ENCODE results near the gene OR52E5. TPM values are rescaled to one million over a fixed set of nuclear protein-coding genes. Genes with fewer than 3 reads are reported as not detected.

The OR52E5 gene
- total RNA-seq (2014; rRNA removed; shearing (Covaris generic); ENCODE audit: low replicate concordance) = not detected in 2 replicates

DNA sequence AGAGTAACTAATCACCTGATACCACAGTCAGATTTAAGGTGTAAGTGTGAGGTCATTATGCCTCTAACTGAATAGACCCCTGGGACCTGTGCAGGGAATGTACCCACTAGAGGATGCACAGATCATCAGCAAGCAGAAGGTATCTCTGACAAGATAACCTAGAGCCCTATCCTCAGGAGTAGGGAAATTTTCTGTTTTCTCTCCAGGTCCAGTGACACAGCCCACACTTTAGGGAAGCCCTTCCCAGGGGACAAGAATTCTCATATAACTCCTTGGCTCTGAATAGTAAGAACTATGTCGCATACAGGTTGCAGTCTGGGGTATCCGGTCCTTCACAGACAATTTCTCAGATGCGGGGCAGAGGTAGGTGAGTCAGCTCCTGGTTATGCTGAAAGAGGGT is at the start of gene OR52E5:
OR52E5 (plus strand) TSS at position 301 of the 400 bp plus-strand sequence. CDS start 7,569 bp downstream, outside the sequence.
- no peak for DNase-seq
- Histone ChIP-seq H3K4me3 (no peak within 1 kb of the TSS), H3K27me3 (no peaks in the 10 kb centered on the region; the same call in 1 of the 2 replicates), H3K9me3 (no peaks in the 10 kb centered on the region), H3K36me3 (no peaks in the 10 kb centered on the region)

- no peak for DNase-seq
- Histone ChIP-seq H3K36me3 (no peaks in the 10 kb centered on the region), H3K27me3 (no peaks in the 10 kb centered on the region), H3K4me3 (no peak overlapping the region), H3K9me3 (peaks cover 4% of the 10 kb centered on the region)
These were observed 46.3 kb upstream of the OR52E5 start for GRCh38 chr11:5846701-5847100.

GRCh38 chr11:5847711-5848110 is 45.3 kb upstream of the OR52E5 start:
- no peak overlapping the region for H3K4me3 ChIP-seq
- no peak for DNase-seq

GRCh38 chr11:5851002-5851401 is 42.0 kb upstream of the OR52E5 start:
- no peaks in the 10 kb centered on the region for H3K36me3 ChIP-seq
- H3K9me3 ChIP-seq = peaks cover 10% of the 10 kb centered on the region
- no peak overlapping the region for H3K4me3 ChIP-seq
- DNase-seq = no peak
- H3K27me3 ChIP-seq = no peaks in the 10 kb centered on the region

More at GRCh38 chr11:5847711-5848110, 45.3 kb upstream of the OR52E5 start:
- Histone ChIP-seq H3K27me3 (no peaks in the 10 kb centered on the region), H3K36me3 (no peaks in the 10 kb centered on the region), H3K9me3 (peaks cover 8% of the 10 kb centered on the region)

DNA sequence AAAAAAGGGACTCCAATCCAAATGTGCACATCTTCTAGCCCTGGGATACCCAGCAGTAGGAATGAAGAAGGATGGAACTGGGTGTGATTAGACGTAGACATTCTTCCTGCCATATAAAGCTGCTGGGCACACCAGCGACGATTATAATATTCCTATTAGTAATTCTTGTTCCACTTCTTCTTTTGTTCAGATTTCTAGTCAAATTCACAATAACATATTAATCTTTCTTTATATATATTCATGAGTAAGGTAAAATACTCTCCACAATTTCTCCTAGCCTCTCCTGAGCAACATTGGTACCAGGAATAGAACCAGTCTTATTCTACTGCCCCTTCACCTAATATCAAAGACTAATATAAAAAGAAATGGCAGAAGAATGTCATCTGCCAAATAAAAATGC is 35.4 kb upstream of the OR52E5 start, which contains the start of gene OR52E8:
OR52E8 (minus strand) TSS at position 101 of the 400 bp plus-strand sequence; CDS start at position 101, 0 bp downstream.
- no peaks in the 10 kb centered on the region for H3K36me3 ChIP-seq
- no peak for DNase-seq
- no peak within 1 kb of the TSS for H3K4me3 ChIP-seq

DNA sequence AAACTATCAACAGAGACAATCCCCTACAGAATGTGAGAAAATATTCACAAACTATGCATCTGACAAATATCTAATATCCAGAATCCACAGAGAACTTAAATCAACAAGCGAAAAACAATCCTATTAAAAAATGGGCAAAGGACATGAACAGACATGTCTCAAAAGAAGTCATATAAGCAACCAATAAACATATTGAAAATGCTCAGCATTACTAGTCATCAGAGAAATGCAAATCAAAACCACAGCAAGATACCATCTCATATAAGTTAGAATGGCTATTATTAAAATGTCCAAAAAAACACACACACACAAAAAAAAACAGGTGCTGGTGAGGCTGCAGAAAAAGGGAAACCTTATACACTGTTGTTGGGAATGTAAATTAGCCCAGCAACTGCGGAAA is 27.2 kb upstream of the OR52E5 start:
- Histone ChIP-seq H3K4me3 (no peak overlapping the region), H3K9me3 (no peaks in the 10 kb centered on the region; the same call in 1 of the 2 replicates), H3K27me3 (no peaks in the 10 kb centered on the region), H3K36me3 (no peaks in the 10 kb centered on the region)
- DNase-seq = no peak

More for the DNA sequence above, 35.4 kb upstream of the OR52E5 start, which contains the start of gene OR52E8:
- Histone ChIP-seq H3K9me3 (peaks cover 3% of the 10 kb centered on the region; the same call in 1 of the 2 replicates), H3K27me3 (peaks cover 2% of the 10 kb centered on the region; the same call in 1 of the 2 replicates)

DNA sequence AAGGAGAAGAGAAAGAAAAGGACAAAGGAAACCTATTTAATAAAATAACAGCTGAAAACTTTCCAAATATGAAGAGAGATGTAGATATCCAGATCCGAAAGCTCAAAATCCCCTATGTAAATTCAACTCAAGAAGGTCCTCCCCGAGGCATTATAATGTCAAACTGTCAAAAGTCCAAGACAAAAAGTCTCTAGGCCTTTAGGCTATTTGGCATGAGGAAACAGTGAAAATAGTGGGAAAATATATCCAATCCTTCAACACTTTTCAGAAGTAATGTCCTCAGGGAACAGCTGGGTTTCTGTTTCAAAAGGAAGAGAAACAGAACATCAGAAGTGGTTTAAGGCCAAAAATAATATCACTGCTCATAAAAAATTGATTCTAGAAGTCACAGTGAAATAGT is 14.4 kb upstream of the OR52E5 start:
- no peaks in the 10 kb centered on the region for H3K9me3 ChIP-seq
- H3K4me3 ChIP-seq = no peak overlapping the region
- no peaks in the 10 kb centered on the region for H3K36me3 ChIP-seq
- no peak for DNase-seq
- H3K27me3 ChIP-seq = no peaks in the 10 kb centered on the region

DNA sequence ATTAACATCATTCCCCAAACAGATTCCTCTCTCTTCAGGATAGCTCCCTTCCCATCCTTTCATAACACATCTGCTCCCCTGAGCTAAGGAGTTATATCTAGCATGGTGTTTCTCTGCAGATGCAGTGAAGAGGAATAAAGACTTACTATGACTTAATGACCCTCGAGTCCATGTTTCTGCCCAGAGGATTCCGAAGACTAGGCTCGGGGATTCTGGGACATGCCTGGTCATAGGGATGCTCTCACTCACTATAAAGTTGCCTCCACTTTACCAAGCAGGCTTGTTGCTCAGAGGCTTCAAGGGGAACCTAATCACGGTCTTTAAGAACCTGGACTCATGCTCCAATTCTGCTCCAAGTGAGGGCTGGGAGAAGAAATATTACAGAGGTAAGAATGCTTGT is 12.7 kb upstream of the OR52E5 start, which contains the start of gene OR52E4:
OR52E4 (plus strand) TSS at position 301 of the 400 bp plus-strand sequence. CDS start 3,664 bp downstream, outside the sequence.
- H3K27me3 ChIP-seq = no peaks in the 10 kb centered on the region
- H3K9me3 ChIP-seq = no peaks in the 10 kb centered on the region
- no peak for DNase-seq
- H3K36me3 ChIP-seq = no peaks in the 10 kb centered on the region
- H3K4me3 ChIP-seq = no peak within 1 kb of the TSS

DNA sequence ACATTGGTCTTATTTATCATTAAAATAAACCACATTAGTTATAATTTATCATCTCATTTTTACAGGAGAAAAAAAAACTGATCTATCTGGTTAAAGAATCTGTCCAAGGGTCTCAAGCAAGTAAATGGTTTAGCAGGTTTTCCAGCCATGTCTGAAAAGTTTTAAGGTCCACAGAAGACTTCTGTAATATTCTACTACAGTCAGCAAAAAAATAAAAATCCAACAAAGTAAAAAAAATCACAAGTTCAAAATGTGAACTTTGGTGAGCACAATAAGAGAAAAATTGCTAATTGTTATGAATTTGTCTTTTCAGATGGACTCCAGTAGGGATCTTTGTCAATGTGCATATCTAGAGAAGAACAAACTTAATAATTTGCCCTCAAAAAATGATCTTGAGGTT is 11.3 kb upstream of the OR52E5 start:
- DNase-seq = no peak
- Histone ChIP-seq H3K4me3 (no peak overlapping the region), H3K9me3 (no peaks in the 10 kb centered on the region), H3K27me3 (no peaks in the 10 kb centered on the region), H3K36me3 (no peaks in the 10 kb centered on the region)

DNA sequence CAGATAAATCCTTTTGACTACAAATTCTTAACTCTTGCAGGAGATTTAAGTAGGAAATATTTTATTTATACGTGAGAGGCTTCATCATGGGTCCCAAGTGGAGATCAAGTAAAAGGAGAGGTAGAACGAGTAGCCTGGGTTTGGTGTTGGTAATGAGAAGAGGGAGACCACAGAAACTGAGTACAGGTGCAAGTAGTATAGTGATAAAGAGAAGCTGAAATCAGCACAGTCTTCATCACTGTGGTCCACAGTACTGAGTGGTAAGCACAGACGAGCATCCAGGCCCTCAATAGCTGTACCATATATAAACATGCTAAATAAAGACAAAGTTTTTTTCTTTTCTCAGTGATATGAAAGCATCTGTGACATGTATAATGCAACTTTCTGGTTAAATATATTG is 5.8 kb upstream of the OR52E5 start:
- Histone ChIP-seq H3K36me3 (no peaks in the 10 kb centered on the region), H3K9me3 (no peaks in the 10 kb centered on the region), H3K4me3 (no peak overlapping the region), H3K27me3 (no peaks in the 10 kb centered on the region; the same call in 1 of the 2 replicates)
- no peak for DNase-seq

GRCh38 chr11:5887661-5888060 is 5.3 kb upstream of the OR52E5 start:
- Histone ChIP-seq H3K9me3 (no peaks in the 10 kb centered on the region), H3K4me3 (no peak overlapping the region), H3K27me3 (no peaks in the 10 kb centered on the region; the same call in 1 of the 2 replicates), H3K36me3 (no peaks in the 10 kb centered on the region)
- DNase-seq = no peak

DNA sequence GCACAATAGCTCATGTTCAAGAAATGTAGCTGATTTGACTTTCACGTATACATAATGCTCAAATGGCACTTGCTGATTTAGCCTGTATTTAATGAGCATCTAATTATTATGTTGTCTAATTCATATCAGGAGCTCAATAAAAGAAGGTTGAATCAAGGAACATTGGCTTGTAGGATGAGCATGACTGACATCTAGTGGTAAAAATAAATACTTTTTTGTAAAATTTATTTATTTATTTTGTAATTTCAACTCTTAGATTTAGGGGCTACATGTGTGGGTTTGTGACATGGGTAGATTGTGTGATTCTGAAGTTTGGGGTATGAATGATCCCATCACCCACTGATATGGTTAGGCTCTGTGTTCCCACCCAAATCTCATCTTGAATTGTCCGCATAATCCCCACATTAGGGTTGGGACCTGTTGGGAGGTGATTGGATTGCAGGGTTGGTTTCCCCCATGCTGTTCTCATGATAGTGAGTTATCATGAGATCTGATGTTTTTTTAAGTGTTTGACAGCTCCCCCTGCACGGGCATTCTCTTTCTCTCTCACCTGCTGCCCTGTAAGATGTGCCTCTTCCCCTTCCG is 1.7 kb upstream of the OR52E5 start:
- DNase-seq = no peak
- no peaks in the 10 kb centered on the region for H3K9me3 ChIP-seq
- no peaks in the 10 kb centered on the region for H3K36me3 ChIP-seq
- no peak overlapping the region for H3K4me3 ChIP-seq
- no peaks in the 10 kb centered on the region; the same call in 1 of the 2 replicates for H3K27me3 ChIP-seq

GRCh38 chr11:5899534-5899933 is 6.5 kb downstream of the OR52E5 start:
- no peak for DNase-seq

DNA sequence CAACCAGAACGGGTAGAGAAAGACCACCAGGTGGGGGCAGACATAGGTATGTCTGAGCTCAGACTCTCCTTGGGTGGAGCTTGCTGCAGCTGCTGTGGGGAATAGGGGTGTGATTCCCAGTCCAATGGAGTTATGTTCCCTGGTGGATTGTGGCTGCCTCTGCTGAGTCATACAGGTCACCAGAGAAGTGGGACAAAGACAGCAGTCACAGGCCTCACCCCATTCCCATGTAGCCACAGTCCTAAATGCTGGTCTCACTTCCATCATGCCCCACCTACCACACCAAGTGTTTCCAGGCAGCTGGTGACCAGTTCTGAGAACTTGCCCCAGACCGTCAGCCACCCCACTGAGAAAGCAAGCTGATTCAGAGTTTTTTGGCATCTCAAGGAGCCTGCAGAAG is 17.5 kb downstream of the OR52E5 start:
- H3K27me3 ChIP-seq = no peaks in the 10 kb centered on the region
- no peak overlapping the region for H3K4me3 ChIP-seq
- peak; percentile 41 for DNase-seq
- H3K36me3 ChIP-seq = no peaks in the 10 kb centered on the region
- H3K9me3 ChIP-seq = no peaks in the 10 kb centered on the region

More at GRCh38 chr11:5899534-5899933, 6.5 kb downstream of the OR52E5 start:
- Histone ChIP-seq H3K9me3 (no peaks in the 10 kb centered on the region), H3K27me3 (no peaks in the 10 kb centered on the region), H3K36me3 (no peaks in the 10 kb centered on the region), H3K4me3 (no peak overlapping the region)

DNA sequence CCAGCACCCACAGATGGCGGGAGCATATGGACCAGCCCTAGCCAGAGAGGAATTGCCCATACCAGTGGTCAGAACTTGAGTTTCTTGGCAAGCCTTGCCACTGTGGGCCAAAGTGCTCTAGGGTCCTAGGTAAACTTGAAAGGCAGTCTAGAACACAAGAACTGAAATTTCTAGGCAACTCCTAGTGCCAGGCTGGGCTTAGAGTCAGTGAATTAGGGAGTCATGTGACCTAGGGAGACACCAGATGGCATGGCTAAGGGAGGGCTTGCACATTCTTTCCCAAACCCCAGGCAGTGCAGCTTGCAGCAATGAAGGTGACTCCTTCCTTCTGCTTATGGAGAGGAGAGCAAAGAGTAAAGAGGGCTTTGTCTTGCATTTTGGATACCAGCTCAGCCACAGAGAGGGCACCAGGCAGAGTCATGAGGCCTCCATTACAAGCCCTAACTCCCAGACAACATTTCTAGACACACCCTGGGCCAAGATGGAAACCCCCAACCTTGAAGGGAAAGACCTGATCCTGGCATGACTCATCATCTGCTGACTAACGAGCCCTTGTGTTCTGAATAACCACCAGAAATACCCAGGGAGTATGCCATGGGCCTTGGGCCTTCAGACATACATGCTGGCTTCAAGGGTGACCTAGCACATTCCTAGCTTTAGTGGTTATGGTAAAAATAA is 29.9 kb downstream of the OR52E5 start:
- no peaks in the 10 kb centered on the region for H3K9me3 ChIP-seq
- no peak overlapping the region for H3K4me3 ChIP-seq
- no peaks in the 10 kb centered on the region for H3K27me3 ChIP-seq
- peak; percentile 55 for DNase-seq
- H3K36me3 ChIP-seq = no peaks in the 10 kb centered on the region

DNA sequence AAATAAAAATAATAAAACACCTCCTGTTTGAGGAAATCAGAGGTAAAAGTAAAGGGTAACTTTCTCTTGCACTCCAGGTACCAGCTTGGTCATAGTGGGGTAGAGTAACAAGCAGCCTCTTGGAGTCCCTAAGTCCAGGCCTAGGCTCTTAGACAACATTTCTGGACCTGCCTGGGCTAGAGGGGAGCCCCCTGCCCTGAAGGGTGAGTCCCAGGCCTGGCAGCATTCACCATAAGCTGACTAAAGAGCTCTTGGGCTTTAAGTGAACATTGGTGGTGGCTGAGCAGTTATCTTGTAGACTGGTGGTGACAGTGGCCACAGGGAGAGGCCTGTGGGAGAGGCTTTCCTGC is 30.4 kb downstream of the OR52E5 start:
- no peaks in the 10 kb centered on the region for H3K36me3 ChIP-seq
- DNase-seq = no peak
- H3K4me3 ChIP-seq = no peak overlapping the region
- H3K9me3 ChIP-seq = no peaks in the 10 kb centered on the region
- no peaks in the 10 kb centered on the region for H3K27me3 ChIP-seq

DNA sequence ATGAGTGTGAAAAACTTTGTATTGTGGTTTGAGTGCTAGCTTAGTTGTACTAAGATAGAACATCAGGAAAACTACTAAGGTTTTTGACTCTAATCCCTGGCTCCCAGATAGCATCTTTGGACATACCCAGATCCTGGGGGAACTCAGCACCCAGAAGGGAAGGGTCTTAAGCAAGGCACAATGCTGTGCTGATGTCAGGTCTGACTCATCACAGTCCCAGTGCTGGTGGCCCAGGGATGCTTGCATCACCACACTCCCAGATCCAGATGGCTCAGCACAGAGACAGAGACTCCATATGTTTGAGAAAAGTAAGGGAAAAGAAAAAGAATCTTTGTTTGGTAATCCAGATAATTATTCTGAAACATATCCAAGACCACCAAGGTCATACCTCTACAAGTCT is 30.8 kb downstream of the OR52E5 start:
- Histone ChIP-seq H3K27me3 (no peaks in the 10 kb centered on the region), H3K9me3 (no peaks in the 10 kb centered on the region), H3K36me3 (no peaks in the 10 kb centered on the region), H3K4me3 (no peak overlapping the region)
- no peak for DNase-seq

GRCh38 chr11:5928271-5928670 is 35.3 kb downstream of the OR52E5 start:
- H3K9me3 ChIP-seq = no peaks in the 10 kb centered on the region
- no peak for DNase-seq
- H3K4me3 ChIP-seq = no peak overlapping the region
- H3K27me3 ChIP-seq = no peaks in the 10 kb centered on the region
- no peaks in the 10 kb centered on the region for H3K36me3 ChIP-seq

Data from MG63 (cell line).